SKM-1 (cell line): Measurements from ENCODE around the gene CD9.
"Not testable (repeated sequence)": the region's sequence is repeated elsewhere in the genome, so short reads cannot be mapped to it uniquely, and the experiment has no call there.

Experiments
- DNase-seq: peaks from one replicate; lab custom pipeline; 2025; ENCODE audit not compliant: unreplicated experiment; lab: John Stamatoyannopoulos, UW

Gene CD9

DNA sequence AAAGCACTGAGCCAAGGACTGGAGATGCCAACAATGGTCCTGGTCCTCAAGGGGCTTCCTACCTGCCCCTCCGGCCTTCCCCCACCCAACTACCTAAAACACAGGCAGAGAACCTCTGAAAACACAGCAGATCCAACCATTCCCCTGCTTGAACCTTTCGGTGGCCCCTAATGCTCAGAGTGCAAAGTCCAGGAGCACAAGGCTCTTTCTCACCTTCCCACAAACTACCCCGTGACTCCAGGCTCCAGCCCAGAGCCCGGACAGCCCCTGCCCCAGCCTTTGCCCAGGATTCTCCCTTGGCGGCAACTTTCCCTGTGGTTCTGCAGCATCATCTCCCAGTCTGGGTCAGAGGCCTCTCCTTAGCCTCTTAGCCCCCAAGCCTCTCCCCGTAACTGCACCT, 1.6 kb upstream of the CD9 start:
- DNase-seq, result no peak

DNA sequence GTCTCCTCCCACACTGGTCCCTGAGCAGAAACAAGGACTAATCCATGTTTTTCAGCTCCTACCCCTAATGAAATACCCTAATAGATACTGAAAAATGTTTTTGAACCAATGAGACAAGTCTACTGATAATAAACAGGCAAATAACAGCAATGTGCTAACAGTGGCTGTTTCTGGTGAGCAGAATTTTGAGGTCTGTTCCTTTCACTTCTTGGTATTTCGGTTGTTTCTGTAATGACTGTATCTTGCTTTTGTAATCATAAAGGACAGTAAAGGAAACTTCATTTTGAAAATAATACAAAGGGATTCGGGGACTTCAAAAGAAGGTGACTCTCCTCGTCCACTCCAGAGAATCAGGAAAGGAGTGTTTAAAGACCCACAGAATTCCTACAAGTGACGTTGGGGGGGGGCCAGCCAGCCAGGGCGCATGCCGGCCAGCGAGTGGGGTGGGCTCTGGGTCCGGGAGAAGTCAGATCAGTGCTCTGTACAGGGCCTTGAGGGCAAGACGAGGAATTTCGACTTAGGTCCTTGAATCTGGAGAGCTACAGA, 1.1 kb upstream of the CD9 start:
- no peak for DNase-seq

DNA sequence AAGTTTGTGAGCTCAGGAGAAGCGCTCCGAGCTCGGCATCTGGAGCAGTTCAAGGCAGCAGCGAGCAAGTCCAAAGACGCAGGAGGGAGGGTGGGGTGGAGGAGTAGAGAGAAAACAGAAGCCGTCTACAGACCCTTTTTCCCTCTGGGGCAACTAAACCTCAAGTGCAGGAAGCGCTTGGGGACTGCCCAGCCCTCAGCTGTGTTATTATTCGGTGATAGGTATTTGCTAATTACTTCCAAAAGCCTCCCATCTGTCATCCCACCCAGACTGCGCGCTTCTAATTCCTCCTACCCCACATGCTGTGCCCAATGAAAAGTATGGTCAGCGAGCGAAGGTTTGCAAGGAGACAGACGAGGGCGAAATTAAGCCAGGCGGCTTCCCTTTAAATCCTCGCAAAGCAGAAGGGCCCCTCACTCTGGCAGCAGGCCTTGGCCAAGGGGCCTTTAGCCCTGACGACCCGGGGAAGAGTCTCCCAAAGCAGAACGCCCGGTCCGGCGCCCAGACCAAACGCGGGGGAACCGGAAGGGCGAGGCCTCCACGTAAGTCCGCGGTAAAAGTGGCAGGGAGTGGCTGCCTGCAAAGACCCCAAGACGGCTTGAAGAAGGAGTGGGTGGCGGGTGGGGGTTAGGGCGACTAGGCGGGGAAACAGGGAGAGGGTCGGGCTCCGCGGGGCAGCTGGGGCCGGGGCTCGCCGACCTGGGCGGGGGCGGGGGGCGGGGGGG, 507 bp upstream of the CD9 start:
- DNase-seq, result no peak

DNA sequence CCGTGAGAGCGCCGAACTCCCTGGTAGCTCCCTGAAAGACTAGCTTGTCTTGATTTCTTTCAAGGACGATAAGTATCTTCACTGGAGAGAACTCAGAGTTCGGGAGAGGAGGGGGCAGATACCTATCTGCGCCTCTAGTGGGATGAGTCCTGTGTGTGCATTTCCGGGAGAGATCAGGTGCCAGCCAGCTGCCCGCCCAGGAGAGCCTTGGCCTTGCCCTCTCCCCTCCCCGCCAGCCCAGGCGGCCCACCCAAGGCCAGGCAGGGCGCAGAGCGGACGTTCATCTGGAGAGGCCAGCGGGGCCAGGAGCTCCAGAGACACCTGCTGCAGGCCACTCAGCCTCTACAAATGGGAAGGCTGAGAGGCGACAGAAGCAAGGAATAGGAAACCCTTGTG, 1.0 kb downstream of the CD9 start:
- DNase-seq, result no peak

DNA sequence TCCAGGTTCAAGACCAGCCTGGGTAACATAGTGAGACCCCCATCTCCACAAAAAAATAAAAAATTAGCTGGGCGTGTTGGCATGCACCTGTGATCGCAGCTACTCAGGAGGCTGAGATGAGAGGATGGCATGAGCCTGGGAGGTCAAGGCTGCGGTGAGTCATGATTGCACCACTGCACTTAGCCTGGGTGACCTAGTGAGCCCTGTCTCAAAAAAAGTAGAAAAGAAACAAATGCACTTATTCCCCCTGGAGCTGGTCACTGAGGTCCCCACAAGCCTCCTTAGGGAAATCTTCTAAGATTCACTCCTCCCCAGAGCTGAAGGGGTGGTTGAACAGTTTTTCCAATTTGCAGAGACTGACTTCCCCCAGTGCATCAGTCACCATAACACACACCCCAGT, 1.6 kb downstream of the CD9 start:
- DNase-seq, result no peak

DNA sequence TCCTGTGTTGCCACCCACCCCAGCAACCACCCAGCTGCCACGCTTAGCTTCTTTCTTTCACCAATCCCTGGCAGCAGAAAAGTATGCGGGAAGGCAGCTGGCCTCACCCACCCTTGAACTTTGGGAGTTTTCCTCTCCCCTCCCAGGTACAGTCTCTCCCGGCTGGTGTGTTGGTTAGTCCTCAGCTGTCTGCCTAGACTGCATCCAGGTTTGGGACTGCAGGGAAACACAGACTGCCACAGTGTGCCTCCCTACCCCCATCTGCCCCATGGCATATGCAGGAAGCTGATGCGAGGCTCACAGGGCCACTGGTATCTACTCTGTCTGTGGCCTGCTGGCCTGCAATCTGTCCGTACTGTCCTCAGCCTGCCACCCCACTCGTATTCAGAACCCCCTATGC, 2.1 kb downstream of the CD9 start:
- DNase-seq, result no peak

DNA sequence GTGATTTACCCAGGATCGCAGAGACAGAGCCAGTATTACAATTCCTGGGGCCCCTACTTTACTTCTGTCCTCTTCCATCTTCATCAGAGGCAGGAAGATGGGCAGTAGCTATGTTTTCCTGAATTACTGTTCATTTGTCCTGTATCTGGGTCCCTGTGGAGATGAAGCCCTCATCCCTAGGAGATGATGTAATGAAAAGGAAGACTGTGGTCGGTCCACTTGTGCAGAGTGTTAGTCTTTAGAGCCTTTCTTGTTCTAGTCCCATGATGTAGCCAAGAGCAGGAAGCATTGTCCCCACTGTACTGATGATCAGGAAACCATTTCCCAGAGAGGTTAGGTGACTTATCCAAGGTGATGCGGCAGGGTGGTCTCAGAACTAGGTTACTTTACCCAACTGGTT, 2.6 kb downstream of the CD9 start:
- DNase-seq, result no peak

DNA sequence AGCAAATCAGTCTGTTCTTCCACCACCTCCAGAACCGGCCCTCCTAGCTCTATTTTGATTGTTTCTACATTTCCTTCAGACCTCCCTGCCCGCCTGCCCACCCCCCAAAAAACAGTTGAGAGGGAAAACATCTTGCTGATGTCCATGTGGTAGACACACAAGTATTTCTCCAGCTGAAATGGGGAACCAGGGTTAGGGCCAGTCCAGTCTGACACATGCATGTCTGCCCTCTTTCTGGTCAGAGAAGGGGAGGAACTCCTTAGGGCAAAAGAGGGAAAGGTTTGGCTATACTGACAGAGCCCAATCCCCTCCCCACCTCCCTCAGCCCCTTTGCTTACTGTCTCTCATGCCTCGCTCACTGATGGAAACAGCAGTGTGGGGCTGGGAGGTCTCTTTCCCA, 3.4 kb downstream of the CD9 start:
- DNase-seq, result no peak

DNA sequence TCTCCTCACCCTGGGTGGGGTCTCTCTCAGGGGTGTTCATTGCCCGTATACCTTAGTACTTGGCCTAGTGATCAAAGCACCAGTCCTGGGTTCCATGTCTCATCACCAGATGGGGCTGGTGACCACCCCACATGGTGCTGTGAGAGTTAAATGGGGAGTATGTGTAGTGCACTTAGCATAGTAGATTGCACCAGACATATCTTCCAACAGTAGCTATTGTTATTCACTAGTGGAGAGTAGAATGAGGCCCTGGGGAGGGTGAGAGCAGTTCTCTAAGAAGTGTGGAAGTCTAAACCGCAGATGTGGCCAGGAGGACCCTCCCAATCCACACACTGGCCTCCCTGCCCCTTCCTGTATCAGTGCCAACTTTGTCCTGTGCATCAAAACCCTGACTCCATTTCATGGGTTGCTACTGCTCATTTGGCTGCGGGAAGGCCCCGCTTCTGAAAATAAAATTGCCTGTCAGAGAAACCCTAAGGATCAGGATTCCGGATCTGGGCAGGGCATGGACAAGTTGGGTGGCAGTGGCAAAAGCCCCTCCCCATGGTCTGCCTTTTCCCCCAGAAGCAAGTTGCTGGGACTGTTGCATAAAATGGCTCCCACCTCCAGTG, 4.4 kb downstream of the CD9 start:
- no peak for DNase-seq

DNA sequence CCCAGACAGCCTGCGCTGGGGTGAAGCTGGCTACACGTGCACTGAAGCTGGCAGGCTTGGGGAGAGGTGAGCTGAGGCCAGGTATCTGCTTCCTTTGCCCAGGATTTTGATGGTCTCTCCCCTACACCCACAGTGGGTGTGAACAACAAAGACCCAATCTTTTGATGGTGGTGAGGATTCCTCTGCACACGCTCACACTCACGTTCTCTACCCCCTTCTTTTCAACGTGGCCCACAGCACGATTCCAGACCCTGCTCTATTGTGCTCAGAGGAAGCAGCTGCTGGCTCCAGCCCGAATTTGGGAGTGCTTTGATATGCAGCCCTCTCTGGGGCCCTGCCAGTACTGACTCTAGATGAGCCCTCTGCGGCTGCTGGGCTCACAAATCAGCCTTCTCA, 4.9 kb downstream of the CD9 start:
- no peak for DNase-seq

DNA sequence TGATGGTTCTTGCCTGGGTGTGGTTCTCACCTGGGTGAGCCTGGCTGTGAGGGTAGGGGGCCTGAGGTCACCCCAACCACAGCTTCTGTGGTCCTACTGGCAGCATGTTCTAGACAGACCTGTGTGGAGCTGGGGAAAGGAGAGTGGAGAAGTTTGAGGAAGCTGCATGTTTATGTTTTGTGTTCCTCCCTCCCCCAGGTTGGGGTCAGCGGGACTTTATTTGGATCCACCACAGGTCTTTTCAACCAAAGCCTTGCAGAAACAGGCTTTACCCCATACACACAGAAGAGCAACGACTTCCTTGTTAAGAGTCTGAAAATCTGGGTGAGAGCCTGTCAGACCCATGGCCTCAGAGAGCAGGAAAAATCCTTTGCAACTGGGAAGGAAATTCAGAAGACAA, 5.6 kb downstream of the CD9 start:
- no peak for DNase-seq

DNA sequence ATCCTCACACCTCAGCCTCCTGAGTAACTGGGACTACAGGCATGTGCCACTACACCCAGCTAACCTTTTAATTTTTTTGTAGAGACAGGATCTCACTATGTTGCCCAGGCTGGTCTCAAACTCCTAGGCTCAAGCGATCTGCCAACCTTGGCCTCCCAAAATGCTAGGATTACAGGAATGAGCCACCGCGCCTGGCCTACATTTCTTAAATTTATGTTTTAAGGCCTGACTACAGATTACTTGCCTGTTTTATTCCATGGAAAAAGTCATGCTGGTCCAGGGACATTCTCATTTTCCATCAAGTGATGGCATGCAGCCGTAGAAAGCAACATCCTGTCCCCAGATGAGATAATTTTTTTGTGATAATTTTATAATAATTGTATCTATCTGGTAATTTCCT, 6.1 kb downstream of the CD9 start:
- no peak for DNase-seq

DNA sequence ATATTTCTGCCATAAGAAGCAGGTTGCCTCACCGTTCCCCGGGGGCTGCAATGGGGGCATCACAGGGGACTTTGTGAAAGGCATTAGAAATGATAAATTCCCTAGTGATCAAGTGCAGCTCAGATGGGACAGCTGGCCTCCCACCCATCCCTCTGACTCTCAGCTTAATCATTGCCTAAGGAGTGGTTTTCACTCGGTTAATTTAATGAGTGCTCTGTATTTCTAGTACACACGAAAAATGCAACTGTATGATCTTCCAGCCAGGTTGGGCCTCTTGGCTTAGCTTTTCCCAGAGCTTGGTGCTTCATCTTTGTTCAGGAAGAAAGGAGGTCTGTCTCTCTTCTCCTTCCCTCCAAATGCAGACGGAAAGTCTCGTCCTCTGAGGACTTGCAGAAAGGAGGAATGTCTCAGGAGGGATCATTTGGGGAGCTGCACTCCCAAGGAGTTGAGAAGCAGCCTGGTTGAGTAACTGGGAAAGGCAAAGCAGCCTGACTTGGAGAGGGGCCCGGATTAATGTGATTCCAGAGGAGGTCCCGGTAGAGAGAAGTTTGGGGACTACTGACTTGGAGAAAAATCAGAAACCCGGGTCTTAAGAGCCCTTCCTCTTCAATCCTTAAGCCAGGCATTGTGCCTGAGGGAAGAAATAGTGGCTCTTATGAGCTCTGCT, 7.2 kb downstream of the CD9 start:
- DNase-seq, result no peak

DNA sequence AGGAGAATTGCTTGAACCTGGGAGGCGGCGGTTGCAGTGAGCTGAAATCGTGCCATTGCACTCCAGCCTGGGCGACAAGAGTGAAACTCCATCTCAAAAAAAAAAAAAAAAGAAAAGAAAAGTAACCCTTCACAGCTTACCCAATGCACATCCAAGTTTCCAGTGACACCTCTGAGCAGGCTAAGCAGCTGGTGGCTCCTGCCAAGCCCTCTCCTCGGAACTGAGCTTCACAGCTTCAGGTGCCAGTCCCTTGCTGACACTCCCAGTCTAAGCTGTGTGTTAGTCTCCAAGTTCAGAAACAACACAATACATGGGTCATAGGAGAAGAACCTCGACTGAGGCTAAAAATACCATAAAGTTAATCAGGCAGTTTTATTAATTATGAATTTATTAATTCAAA, 7.9 kb downstream of the CD9 start:
- no peak for DNase-seq

DNA sequence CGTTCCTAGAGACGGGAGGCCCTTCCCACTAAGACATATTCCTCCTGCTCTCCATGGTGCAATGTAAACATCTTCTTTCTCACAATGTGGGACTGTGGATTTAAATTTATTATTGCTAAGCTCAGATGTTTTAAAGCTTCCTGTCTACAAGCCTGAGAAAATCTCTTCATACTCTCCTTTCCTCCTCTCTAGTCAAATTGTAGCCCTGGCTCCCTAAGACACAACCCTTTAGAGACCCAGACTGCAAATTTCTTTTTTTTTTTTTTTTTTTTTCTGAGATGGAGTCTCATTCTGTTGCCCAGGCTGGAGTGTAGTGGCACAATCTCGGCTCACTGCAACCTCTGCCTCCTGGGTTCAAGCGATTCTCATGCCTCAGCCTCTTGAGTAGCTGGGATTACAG, 9.2 kb downstream of the CD9 start:
- not testable (repeated sequence) for DNase-seq

DNA sequence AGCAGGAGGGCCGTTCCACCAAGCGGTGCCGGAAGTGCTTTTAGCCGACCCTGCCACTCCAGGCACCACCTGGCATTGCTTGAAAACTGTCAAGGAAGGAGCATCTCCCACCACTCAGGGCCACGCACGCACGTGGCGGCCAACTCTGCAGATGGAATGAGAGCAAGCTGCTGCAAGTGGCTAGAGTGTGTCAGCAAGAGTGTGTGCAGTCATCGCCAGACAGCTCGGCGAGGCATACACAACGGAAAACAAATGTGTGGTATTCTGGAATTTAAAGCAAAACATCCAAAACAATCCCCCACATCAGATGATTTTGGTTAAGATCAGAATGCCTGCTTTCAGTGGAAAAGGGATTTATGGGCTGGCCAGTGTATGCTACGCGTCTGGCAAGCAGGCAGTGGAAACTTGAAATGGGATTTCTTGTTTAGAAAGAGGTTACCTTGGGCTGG, 11.2 kb downstream of the CD9 start:
- no peak for DNase-seq

DNA sequence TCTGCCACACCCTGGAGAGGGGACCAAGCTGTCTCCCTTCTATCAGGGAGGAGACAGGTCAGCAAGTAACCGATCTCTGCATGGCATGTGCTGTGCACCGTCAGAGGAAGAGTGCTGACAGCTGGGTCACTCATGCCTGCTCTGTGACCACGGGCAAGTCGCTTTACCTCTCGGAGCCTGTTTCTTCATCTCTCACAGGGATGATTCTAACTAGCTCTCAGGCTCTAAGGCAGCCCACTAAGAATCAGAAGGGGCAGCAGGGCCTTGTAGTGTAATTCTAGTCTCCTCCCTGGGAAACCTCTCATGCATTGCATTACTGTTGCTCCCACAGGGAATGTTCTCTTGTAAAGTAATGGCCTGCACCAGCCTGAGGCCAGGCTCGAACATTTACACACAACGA, 11.9 kb downstream of the CD9 start:
- DNase-seq, result no peak

DNA sequence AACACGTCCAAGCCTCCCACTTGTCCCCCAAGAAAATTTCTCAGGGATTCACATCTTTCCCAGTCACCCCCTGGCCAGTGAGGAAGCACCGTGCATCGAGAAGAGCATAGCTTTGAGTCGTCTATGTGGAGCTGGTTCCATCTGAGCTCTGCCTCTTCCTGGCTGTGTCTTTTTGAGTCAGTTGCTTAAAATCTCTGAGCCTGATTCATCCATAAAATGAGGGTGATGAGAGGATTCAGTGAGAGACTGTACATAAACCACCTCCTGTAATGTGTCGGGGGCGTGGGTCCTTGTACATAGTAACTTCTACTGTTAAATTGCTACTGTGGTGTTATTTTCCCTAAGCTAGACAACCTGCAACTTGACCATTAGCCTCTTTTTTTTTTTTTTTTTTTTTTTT, 13.8 kb downstream of the CD9 start:
- DNase-seq, result no peak

DNA sequence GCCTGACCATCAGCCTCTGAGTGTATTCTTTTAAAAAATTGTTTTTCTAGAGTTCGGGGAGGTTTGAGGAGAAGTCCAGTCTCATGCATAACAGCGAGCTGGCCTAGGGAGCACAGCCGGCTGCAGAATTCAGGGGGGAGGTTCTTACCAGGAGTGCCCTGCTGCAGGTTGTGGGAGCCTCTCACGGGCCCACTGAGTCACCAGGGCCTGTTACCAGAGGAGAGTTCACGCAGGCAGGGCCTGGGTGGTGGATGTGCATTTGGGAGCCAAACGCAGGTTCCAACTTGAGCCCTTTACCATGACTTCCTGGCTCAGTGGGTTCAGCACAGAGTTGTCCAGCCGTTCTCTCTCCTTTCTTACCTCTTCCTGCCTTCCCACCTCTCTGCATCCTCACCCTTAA, 14.4 kb downstream of the CD9 start:
- no peak for DNase-seq

DNA sequence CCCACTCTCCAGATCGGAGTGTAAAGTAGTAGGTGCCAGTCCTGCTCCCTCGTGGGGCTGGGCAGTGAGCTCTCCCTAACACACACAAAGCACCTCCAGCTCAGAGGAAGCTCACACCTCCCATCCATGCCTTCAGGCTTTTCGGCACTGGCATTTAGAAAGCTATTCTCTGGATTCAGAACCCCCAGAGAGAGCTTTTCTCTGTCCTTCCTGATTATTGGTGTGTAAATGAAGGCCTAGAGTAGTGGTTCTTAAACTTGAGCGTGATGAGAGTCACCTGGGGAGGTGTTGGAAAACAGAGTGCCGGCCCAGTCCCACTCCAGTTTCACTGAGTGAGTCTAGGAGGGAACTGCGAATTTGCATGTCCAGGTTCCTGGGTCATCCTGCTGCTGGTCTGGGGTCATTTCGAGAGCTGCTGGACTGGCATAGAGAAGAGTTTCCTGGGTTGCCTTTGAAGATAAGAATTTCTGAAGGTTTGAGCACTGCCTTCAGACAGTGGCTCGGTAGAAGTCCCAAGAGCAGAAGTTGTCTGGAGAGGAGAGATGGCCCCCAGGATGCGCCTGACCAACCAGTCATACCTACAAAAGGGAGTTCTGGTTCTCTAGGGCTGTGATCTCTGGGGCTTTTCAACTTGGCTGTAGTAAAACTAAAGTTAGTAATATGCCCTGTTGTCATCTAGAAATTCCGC, 15.1 kb downstream of the CD9 start:
- no peak for DNase-seq

DNA sequence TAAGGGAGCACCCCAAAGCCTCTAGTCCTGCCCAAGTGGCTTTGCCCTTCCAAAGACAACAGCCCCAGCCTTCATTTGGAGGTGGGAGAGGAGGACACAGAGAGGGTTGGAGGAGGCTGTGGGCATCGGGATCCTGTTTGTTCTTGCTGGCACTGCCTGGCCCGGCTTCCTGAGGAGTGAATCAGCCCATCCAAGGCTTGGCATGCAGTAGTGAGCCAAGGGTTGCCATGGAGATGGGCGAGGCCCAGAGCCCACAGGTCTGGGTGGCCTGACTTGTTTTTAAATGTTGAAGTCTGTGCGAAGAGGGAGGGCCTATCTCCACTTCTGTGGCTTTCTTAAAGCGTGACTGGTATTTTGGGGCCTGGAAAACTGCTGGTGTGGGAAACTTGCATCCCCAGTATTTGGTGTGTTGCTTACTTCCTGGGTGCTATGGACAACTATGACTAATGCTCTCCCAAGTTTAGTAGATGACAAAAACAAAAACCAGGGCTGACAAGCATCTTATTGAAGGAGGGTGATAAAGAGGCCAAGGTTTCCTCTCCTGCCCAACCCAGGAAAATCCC, 15.8 kb downstream of the CD9 start:
- DNase-seq, result no peak
